Measurements from ENCODE around the gene AGL. TPM values are rescaled to one million over a fixed set of nuclear protein-coding genes. Genes with fewer than 3 reads are reported as not detected.
"Not testable (repeated sequence)": the region's sequence is repeated elsewhere in the genome, so short reads cannot be mapped to it uniquely, and the experiment has no call there.

AGL gene
- total and polyA plus RNA-seq, 2 donors = 9.5 to 12.0 TPM

- H3K4me3 ChIP-seq (ENCODE audit: low read length in 2 of 2) = no peak overlapping the region
- H3K9me3 ChIP-seq (ENCODE audit: control insufficient read depth in 2 of 2, insufficient read depth in 1 of 2, low read length in 1 of 2) = no peaks in the 10 kb centered on the region
- 97% methylated on average over 3 of the region's 3 CpGs for WGBS
- H3K36me3 ChIP-seq (ENCODE audit: control insufficient read depth in 2 of 2, insufficient read depth in 2 of 2, low read length in 1 of 2) = no peaks in the 10 kb centered on the region
- DNase-seq (ENCODE audit: low read depth in 6 of 9, low spot score in 9 of 9) = no peak
- no peaks in the 10 kb centered on the region for H3K4me1 ChIP-seq (ENCODE audit: control insufficient read depth in 2 of 2, insufficient read depth in 2 of 2, low read length in 2 of 2)
- H3K27ac ChIP-seq (ENCODE audit: low read depth in 1 of 2, low read length in 1 of 2) = no peak overlapping the region
- H3K27me3 ChIP-seq (ENCODE audit: control insufficient read depth in 2 of 2, insufficient read depth in 1 of 2, low read length in 1 of 2) = no peaks in the 10 kb centered on the region
Observed at GRCh38 chr1:99818063-99818699, 32.0 kb upstream of the AGL start.

DNA sequence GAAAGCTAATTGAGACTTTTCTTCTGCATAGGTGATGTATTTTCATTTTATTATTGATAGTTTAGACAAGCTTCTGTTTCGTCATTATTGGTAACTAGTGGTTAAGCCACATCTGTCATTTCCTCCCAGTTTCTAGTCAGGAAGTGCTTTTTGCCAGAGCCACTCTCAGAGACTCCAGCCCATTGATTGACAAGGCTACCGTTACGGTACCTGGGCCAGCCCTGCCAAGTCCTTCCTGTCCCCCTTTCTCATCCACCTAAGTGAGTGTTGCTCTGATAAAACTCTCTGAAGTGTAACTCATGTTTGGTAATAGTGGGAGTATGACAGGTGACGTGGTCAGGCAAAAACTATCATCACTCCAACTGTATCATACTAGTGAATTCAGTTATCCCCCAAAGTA is 29.6 kb upstream of the AGL start:
- Histone ChIP-seq H3K9me3 (ENCODE audit: control insufficient read depth in 2 of 2, insufficient read depth in 1 of 2, low read length in 1 of 2) (peaks cover 0 to 6% of the 10 kb centered on the region in 2 donors), H3K4me3 (ENCODE audit: low read length in 2 of 2) (no peak overlapping the region), H3K27ac (ENCODE audit: low read depth in 1 of 2, low read length in 1 of 2) (no peak overlapping the region), H3K36me3 (ENCODE audit: control insufficient read depth in 2 of 2, insufficient read depth in 2 of 2, low read length in 1 of 2) (no peaks in the 10 kb centered on the region), H3K27me3 (ENCODE audit: control insufficient read depth in 2 of 2, insufficient read depth in 1 of 2, low read length in 1 of 2) (no peaks in the 10 kb centered on the region), H3K4me1 (ENCODE audit: control insufficient read depth in 2 of 2, insufficient read depth in 2 of 2, low read length in 2 of 2) (no peaks in the 10 kb centered on the region)
- DNase-seq (ENCODE audit: low read depth in 6 of 9, low spot score in 9 of 9) = no peak
- 39% methylated on average over 4 of the region's 4 CpGs for WGBS

DNA sequence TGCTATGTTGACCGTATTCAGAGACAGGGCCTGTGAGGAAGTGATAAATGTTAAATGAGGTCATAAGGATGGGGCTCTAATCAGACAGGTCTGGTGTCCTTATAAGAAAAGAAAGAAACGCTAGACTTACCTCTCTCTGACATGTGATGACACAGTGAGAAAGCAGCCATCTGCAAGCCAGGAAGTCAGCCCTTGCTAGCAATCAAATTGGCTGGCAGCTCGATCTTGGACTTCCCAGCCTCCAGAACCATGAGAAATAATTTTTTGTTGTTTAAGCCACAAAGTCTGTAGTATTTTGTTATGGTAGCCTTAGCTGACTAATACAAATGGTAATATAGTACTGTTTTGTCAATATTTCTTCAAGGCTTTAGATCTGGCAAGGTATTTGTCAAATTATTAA is 25.1 kb upstream of the AGL start:
- Histone ChIP-seq H3K27me3 (ENCODE audit: control insufficient read depth in 2 of 2, insufficient read depth in 1 of 2, low read length in 1 of 2) (no peaks in the 10 kb centered on the region), H3K4me1 (ENCODE audit: control insufficient read depth in 2 of 2, insufficient read depth in 2 of 2, low read length in 2 of 2) (no peaks in the 10 kb centered on the region), H3K9me3 (ENCODE audit: control insufficient read depth in 2 of 2, insufficient read depth in 1 of 2, low read length in 1 of 2) (peaks cover 0 to 6% of the 10 kb centered on the region in 2 donors), H3K36me3 (ENCODE audit: control insufficient read depth in 2 of 2, insufficient read depth in 2 of 2, low read length in 1 of 2) (no peaks in the 10 kb centered on the region), H3K27ac (ENCODE audit: low read depth in 1 of 2, low read length in 1 of 2) (no peak overlapping the region), H3K4me3 (ENCODE audit: low read length in 2 of 2) (no peak overlapping the region)
- 98% methylated on average over 3 of the region's 3 CpGs for WGBS
- no peak for DNase-seq (ENCODE audit: low read depth in 6 of 9, low spot score in 9 of 9)

DNA sequence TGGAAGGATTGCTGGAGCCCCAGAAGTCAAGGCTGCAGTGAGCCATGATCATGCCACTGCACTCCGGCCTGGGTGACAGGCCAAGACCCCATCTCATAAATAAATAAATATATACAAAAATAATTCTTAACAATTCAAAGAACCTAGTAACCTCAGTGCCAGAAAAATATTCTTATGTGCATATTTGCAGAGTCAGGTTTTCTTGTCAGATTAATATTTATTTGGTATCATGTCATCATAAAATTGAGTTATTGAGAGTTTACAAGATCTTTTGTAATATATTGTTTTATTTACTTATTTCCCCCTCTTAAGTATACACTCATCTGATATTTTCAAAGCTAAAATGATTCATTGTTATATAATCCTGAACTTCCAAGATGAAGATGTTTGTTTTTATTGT is 24.5 kb upstream of the AGL start:
- no peak overlapping the region for H3K4me3 ChIP-seq (ENCODE audit: low read length in 2 of 2)
- peaks cover 0 to 6% of the 10 kb centered on the region in 2 donors for H3K9me3 ChIP-seq (ENCODE audit: control insufficient read depth in 2 of 2, insufficient read depth in 1 of 2, low read length in 1 of 2)
- 98% methylated on average over 1 of the region's 1 CpG for WGBS
- no peaks in the 10 kb centered on the region for H3K4me1 ChIP-seq (ENCODE audit: control insufficient read depth in 2 of 2, insufficient read depth in 2 of 2, low read length in 2 of 2)
- no peak for DNase-seq (ENCODE audit: low read depth in 6 of 9, low spot score in 9 of 9)
- no peaks in the 10 kb centered on the region for H3K27me3 ChIP-seq (ENCODE audit: control insufficient read depth in 2 of 2, insufficient read depth in 1 of 2, low read length in 1 of 2)
- H3K36me3 ChIP-seq (ENCODE audit: control insufficient read depth in 2 of 2, insufficient read depth in 2 of 2, low read length in 1 of 2) = no peaks in the 10 kb centered on the region
- no peak overlapping the region for H3K27ac ChIP-seq (ENCODE audit: low read depth in 1 of 2, low read length in 1 of 2)

DNA sequence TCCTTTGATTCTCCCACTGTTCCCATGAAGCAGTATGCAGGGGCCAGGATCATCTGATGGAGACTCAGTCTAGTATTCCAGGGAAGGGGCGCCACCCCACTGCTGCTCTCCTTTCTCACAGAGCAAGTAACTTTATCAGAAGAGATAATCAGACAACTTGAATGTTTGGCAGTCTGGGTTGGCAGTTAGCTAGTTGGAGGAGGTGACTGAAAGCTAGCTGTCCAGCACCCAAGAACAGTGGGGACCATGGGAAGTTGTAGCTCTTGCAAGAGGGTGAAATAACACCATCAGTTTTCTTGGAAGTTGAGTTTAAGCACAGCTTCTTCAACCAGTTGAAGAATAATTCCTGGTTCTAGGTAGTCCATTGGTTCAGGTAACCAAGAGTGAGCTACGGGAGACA is 22.2 kb upstream of the AGL start:
- Histone ChIP-seq H3K4me1 (ENCODE audit: control insufficient read depth in 2 of 2, insufficient read depth in 2 of 2, low read length in 2 of 2) (no peaks in the 10 kb centered on the region), H3K27me3 (ENCODE audit: control insufficient read depth in 2 of 2, insufficient read depth in 1 of 2, low read length in 1 of 2) (no peaks in the 10 kb centered on the region), H3K27ac (ENCODE audit: low read depth in 1 of 2, low read length in 1 of 2) (no peak overlapping the region), H3K4me3 (ENCODE audit: low read length in 2 of 2) (no peak overlapping the region), H3K9me3 (ENCODE audit: control insufficient read depth in 2 of 2, insufficient read depth in 1 of 2, low read length in 1 of 2) (peaks cover 0 to 6% of the 10 kb centered on the region in 2 donors), H3K36me3 (ENCODE audit: control insufficient read depth in 2 of 2, insufficient read depth in 2 of 2, low read length in 1 of 2) (no peaks in the 10 kb centered on the region)
- 97% methylated on average over 2 of the region's 2 CpGs for WGBS
- no peak for DNase-seq (ENCODE audit: low read depth in 6 of 9, low spot score in 9 of 9)

- Histone ChIP-seq H3K27me3 (ENCODE audit: control insufficient read depth in 2 of 2, insufficient read depth in 1 of 2, low read length in 1 of 2) (no peaks in the 10 kb centered on the region), H3K4me3 (ENCODE audit: low read length in 2 of 2) (no peak overlapping the region), H3K36me3 (ENCODE audit: control insufficient read depth in 2 of 2, insufficient read depth in 2 of 2, low read length in 1 of 2) (no peaks in the 10 kb centered on the region), H3K27ac (ENCODE audit: low read depth in 1 of 2, low read length in 1 of 2) (no peak overlapping the region), H3K4me1 (ENCODE audit: control insufficient read depth in 2 of 2, insufficient read depth in 2 of 2, low read length in 2 of 2) (no peaks in the 10 kb centered on the region), H3K9me3 (ENCODE audit: control insufficient read depth in 2 of 2, insufficient read depth in 1 of 2, low read length in 1 of 2) (peaks cover 0 to 6% of the 10 kb centered on the region in 2 donors)
- no peak for DNase-seq (ENCODE audit: low read depth in 6 of 9, low spot score in 9 of 9)
- WGBS = 93% methylated on average over 2 of the region's 2 CpGs
Observed at GRCh38 chr1:99829269-99829668, 20.9 kb upstream of the AGL start.

DNA sequence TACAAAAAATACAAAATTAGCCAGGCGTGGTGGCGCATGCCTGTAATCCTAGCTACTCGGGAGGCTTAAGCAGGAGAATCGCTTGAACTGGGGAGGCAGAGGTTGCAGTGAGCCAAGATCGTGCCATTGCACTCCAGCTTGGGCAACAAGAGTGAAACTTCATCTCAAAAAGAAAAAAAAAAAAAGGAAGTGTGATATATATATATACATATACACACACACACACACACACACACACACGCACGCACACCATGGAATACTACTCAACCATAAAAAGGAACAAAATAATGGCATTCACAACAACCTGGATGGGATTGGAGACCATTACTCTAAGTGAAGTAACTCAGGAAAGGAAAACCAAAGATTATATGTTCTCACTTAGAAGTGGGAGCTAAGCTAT is 16.2 kb upstream of the AGL start:
- 97% methylated on average over 7 of the region's 7 CpGs for WGBS

GRCh38 chr1:99836171-99837103 is 13.7 kb upstream of the AGL start:
- not testable (repeated sequence) for H3K27me3 ChIP-seq (ENCODE audit: control insufficient read depth in 2 of 2, insufficient read depth in 1 of 2, low read length in 1 of 2); H3K4me1 ChIP-seq (ENCODE audit: control insufficient read depth in 2 of 2, insufficient read depth in 2 of 2, low read length in 2 of 2); H3K9me3 ChIP-seq (ENCODE audit: control insufficient read depth in 2 of 2, insufficient read depth in 1 of 2, low read length in 1 of 2); H3K27ac ChIP-seq (ENCODE audit: low read depth in 1 of 2, low read length in 1 of 2); DNase-seq (ENCODE audit: low read depth in 6 of 9, low spot score in 9 of 9); H3K36me3 ChIP-seq (ENCODE audit: control insufficient read depth in 2 of 2, insufficient read depth in 2 of 2, low read length in 1 of 2); H3K4me3 ChIP-seq (ENCODE audit: low read length in 2 of 2)
- WGBS = 92% methylated on average over 7 of the region's 7 CpGs

More for the DNA sequence above, 16.2 kb upstream of the AGL start:
- H3K9me3 ChIP-seq (ENCODE audit: control insufficient read depth in 2 of 2, insufficient read depth in 1 of 2, low read length in 1 of 2); H3K27ac ChIP-seq (ENCODE audit: low read depth in 1 of 2, low read length in 1 of 2); H3K36me3 ChIP-seq (ENCODE audit: control insufficient read depth in 2 of 2, insufficient read depth in 2 of 2, low read length in 1 of 2); H3K27me3 ChIP-seq (ENCODE audit: control insufficient read depth in 2 of 2, insufficient read depth in 1 of 2, low read length in 1 of 2); DNase-seq (ENCODE audit: low read depth in 6 of 9, low spot score in 9 of 9); H3K4me1 ChIP-seq (ENCODE audit: control insufficient read depth in 2 of 2, insufficient read depth in 2 of 2, low read length in 2 of 2); H3K4me3 ChIP-seq (ENCODE audit: low read length in 2 of 2): not testable (repeated sequence)

- not testable (repeated sequence) for H3K4me1 ChIP-seq (ENCODE audit: control insufficient read depth in 2 of 2, insufficient read depth in 2 of 2, low read length in 2 of 2); H3K36me3 ChIP-seq (ENCODE audit: control insufficient read depth in 2 of 2, insufficient read depth in 2 of 2, low read length in 1 of 2); H3K27ac ChIP-seq (ENCODE audit: low read depth in 1 of 2, low read length in 1 of 2); DNase-seq (ENCODE audit: low read depth in 6 of 9, low spot score in 9 of 9); H3K9me3 ChIP-seq (ENCODE audit: control insufficient read depth in 2 of 2, insufficient read depth in 1 of 2, low read length in 1 of 2); H3K4me3 ChIP-seq (ENCODE audit: low read length in 2 of 2); H3K27me3 ChIP-seq (ENCODE audit: control insufficient read depth in 2 of 2, insufficient read depth in 1 of 2, low read length in 1 of 2)
- WGBS = 75% methylated on average over 3 of the region's 3 CpGs
Observed at GRCh38 chr1:99840353-99840752, 9.8 kb upstream of the AGL start.
